CD4-positive, alpha-beta T cell treated with Interleukin-17A for 4 hours (primary cell): Measurements from ENCODE around the gene MACF1.
"Not testable (repeated sequence)": the region's sequence is repeated elsewhere in the genome, so short reads cannot be mapped to it uniquely, and the experiment has no call there.

Experiments used
- DNase-seq: peaks from one replicate; pipeline ENCODE4 v3.0.0-alpha.2; 2020; ENCODE audit warnings: mixed read lengths

The MACF1 gene

GRCh38 chr1:39498096-39498710 lies 293.7 kb downstream of the MACF1 start:
- not testable (repeated sequence) for DNase-seq

DNA sequence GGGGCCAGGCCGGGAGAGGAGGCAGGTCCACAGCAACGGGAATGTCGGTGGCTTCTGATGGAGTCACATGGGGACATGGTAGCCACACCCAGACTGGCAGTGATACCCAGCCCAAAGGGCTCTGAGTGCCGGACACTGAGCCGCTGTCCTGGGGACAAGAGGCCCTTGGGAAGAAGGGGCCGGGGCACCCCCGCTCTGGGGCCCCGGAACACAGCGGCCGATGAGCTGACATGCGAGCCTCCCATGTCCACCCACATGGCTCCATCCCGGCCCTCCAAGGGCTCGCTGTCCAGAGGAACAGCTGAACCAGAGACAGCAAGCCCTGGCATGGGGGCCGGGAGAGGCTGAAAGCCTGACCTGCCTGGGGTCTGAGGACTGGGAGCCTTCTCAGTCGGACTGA lies 294.3 kb downstream of the MACF1 start:
- not testable (repeated sequence) for DNase-seq

DNA sequence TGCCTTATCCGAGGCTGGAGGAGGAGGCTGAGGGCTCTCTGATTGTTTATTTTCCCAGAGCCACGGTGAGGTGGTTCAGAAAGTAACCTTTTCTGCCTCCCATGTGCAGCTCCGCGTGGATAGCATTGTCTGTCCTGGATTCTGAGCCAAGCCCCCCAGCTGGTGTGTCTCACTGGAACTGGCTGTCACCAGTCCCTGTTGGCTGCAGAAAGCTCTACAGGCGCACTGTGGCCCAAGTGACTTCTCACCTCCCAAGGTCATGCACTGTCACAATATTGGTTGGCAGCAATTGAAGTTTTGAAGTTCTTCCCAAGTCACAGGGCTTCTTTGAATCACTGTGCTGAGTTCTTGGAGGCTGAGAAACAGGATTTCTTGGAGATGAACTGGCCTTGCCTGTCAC lies 295.2 kb downstream of the MACF1 start:
- no peak for DNase-seq

DNA sequence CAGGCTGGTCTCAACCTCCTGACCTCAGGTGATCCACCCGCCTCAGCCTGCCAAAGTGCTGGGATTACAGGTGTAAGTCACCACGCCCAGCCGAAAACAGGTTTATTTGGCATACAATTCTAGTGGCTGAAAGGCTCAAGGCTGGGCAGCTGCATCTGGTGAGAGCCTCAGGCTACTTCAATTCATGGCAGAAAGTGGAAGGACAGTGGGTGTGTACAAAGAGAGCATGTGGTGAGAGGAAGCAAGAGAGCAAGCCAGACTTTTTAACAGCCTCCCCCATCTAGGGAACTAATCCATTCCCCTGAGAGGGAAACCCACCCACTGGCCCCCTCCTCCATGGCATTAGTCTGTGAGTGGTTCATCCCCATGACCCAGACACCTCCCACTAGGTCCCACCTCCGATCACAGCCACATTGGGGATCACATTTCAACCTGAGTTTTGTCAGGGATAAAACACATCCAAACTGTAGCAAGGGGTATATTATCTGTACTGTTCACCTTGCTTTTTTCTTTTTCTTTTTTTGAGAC lies 296.4 kb downstream of the MACF1 start:
- DNase-seq: no peak

GRCh38 chr1:39501666-39502065 lies 297.2 kb downstream of the MACF1 start:
- DNase-seq: no peak

GRCh38 chr1:39504436-39504835 lies 299.9 kb downstream of the MACF1 start:
- DNase-seq: not testable (repeated sequence)

GRCh38 chr1:39505289-39505688 lies 300.8 kb downstream of the MACF1 start:
- DNase-seq: no peak

DNA sequence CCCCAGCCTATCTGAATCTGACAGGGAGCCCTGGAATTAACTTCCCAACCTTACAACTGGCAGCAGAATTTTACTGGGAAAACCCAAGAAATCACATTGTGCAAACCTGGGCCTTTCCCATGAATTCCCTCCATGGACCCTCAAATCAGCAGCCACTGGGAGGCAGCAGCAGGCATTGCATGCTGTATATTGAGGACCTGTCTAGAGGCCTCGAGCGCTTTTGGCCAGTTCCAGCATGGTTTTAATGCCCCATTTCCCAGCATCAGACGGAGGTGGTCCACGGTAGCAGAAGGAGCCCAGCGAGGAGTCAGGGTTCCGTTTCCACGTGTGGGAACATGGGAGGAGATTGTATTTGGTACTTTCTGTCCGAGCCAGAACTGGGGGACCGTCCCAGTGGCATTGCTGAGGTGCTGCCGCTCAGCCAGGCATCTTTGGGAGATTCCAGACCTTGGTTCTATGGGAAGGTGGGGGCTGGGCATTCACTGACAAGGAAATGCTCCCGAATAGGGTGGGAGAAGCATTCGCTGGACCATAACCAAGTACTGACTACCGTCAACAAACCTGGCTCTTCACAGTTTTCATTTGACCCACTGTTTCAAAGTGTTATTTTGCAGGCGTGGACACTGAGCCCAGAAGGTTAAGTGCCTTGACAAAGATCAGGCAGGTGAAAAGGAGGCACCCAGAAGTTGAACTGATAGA lies 302.9 kb downstream of the MACF1 start:
- DNase-seq: no peak

DNA sequence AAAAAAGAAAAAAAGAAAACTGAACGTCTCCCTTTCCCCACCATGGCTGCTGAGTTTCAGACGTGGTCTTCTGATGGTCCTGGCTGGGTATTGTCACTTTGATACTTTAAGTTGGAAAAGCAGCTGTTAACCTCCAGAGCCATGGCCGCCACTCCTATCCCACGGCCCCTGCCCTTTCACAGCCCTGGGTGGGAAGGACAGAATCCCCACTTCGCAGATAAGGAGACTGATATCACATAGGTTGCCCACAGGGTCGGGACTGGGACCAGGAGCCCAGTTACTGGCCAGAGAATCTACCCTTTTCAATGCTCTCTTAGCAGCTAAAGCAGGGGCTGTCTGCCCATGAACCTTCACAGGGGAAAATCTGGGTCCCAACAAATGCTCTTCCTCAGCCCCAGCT lies 303.8 kb downstream of the MACF1 start:
- no peak for DNase-seq

GRCh38 chr1:39508857-39509305 lies 304.4 kb downstream of the MACF1 start:
- no peak for DNase-seq

- peak; percentile 17 for DNase-seq
Observed at GRCh38 chr1:39509360-39510009, 305.0 kb downstream of the MACF1 start.

GRCh38 chr1:39510570-39511186 lies 306.2 kb downstream of the MACF1 start:
- DNase-seq: not testable (repeated sequence)

GRCh38 chr1:39511477-39511876 lies 307.0 kb downstream of the MACF1 start:
- not testable (repeated sequence) for DNase-seq

DNA sequence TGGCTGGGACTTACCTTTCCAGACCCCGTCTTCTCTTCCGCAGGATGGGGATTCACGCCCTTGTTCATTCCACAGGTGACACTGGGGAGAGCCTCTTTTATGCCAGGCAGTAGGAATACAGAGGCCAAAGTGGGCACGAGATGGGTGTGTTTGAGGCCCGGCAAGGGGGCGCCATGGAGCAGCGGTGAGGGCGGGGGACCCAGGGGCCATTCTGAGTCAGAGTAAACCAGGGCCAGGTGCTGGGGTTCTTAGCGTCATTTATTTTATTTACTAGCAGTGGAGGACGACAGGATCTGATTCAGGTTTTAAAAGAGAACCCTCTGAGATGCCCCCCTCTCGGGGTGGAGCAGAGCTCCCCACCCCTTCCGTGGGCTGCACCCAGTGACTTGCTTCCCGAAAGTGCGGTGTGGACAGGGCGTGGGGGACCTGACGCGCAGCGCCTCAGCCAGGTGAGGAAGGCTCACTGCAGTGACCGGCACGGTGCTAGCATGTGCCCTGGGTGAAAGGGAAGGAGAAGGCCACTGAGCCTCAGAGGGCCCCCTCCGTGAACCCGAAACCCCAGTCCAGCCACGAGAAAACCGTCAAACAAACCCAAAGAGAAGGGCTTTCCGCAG lies 307.8 kb downstream of the MACF1 start:
- DNase-seq: not testable (repeated sequence)

DNA sequence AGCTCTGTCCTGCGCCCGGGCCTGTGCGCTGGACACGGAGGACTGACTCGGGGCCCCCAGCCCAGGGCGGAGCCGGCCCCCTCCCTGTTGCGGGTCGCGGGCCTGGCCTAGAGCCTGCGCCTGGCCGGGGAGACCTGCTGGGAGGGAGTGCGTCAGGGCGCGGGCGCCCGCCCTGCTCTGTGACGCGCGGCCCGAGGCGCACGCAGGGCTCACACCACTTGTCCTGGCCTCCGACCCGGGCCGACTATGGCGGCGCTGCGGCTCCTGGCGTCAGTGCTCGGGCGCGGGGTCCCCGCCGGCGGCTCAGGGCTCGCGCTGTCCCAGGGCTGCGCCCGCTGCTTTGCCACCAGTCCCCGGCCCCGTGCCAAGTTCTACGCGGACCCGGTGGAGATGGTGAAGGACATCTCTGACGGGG lies 310.2 kb downstream of the MACF1 start:
- DNase-seq: not testable (repeated sequence)

GRCh38 chr1:39515131-39516086 lies 310.9 kb downstream of the MACF1 start:
- not testable (repeated sequence) for DNase-seq

- DNase-seq: not testable (repeated sequence)
Observed at GRCh38 chr1:39516841-39517240, 312.3 kb downstream of the MACF1 start.

DNA sequence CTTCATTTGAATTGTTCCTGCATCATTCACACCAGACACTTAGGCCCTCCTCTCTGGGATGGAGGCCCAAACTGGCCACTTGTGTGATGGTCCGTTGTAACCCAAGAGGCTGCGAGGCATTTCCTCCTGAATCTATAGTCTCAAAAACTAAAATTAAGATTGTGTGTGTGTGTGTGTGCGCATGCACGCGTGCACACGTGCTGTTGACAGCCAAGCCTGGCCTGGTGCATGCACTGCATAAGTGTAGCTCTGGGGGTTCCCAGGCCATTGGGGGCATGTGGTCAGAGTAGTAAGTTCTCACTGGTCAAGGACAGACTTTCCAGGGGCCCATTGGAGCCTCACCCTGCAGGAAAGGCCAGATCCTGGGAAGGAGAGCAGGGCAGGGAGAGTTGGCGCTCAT lies 313.4 kb downstream of the MACF1 start:
- DNase-seq: not testable (repeated sequence)

DNA sequence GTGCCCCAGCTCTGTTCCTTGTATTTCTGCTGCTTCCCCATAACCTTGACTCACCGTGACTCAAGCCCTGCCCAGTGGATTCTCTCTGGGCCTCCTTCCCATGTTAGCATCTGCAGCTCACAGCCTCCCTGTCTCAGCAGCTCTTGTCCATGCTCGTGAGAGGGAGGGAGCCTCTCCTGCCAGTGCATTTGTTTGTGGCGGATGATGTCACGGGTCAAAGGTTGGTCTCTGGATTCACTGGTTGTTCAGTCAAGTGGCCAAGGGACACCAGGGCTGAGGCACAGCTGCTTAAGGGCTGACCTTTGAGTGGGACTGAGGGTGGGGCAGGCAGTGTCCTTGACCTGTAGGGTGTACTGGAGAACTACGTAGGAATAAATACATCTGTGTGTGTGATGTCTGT lies 314.9 kb downstream of the MACF1 start:
- not testable (repeated sequence) for DNase-seq

DNA sequence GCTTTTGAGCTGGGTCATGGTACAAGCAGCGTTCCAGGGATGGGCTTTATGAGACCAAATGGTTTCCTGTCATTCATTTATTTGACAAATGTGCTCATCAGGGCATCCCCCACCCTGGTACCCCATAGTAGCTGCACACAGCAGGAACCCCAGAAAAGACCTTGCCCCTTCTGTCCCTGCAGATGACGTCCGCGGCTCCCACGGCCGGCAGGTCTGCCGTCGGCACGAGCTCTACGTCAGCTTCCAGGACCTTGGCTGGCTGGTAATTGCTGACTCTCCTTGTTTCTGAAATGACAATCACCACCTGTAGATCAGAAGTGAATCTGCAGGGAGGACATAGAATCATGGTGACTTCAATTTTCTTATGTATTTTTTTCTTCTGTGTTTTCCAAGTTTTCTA lies 317.7 kb downstream of the MACF1 start:
- not testable (repeated sequence) for DNase-seq
